ENCODE data around the gene C12orf42.

Gene C12orf42

DNA sequence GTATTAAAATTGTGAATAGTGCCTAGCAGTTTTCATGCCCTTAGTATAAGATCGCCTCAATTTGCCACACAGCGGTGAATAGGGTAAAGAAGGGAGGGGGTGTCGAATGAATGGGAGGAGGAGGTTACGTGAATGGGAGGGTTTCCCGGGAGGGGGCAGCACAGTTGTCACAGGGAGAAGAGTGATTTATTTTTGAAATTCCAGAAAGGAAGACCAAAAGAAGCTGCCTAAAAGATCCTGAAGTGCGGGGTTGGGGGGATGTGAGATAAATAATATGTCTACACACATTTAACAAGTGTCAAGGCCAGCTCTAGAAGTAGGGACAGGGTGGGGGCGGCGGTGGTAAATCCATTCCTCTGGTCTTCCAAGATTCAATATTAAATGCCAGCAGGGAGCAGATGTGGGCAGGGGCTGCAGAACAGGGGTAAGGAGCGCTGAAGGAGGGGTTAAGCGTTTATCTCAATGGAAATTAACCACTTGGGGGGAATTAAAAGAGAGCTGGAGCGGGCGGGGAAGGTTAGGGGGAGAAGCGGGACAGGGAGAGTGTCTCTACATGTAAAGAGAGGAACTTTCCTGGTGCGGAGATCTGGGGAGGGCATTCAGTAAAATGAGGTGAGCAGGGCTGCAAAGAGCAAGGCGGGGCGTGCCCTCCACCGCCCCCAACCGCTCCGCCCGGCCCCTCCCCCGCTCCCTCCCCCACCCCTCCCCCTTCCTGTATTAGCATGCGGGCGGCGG is 867 bp downstream of the C12orf42 start:
- TF ChIP-seq, protein P1, sequence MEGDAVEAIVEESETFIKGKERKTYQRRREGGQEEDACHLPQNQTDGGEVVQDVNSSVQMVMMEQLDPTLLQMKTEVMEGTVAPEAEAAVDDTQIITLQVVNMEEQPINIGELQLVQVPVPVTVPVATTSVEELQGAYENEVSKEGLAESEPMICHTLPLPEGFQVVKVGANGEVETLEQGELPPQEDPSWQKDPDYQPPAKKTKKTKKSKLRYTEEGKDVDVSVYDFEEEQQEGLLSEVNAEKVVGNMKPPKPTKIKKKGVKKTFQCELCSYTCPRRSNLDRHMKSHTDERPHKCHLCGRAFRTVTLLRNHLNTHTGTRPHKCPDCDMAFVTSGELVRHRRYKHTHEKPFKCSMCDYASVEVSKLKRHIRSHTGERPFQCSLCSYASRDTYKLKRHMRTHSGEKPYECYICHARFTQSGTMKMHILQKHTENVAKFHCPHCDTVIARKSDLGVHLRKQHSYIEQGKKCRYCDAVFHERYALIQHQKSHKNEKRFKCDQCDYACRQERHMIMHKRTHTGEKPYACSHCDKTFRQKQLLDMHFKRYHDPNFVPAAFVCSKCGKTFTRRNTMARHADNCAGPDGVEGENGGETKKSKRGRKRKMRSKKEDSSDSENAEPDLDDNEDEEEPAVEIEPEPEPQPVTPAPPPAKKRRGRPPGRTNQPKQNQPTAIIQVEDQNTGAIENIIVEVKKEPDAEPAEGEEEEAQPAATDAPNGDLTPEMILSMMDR (IDR thresholded peaks at IDR 0.05; ENCODE audit: extremely low read depth, missing control alignments): no peak
- DNase-seq (ENCODE audit: low spot score): no peak

DNA sequence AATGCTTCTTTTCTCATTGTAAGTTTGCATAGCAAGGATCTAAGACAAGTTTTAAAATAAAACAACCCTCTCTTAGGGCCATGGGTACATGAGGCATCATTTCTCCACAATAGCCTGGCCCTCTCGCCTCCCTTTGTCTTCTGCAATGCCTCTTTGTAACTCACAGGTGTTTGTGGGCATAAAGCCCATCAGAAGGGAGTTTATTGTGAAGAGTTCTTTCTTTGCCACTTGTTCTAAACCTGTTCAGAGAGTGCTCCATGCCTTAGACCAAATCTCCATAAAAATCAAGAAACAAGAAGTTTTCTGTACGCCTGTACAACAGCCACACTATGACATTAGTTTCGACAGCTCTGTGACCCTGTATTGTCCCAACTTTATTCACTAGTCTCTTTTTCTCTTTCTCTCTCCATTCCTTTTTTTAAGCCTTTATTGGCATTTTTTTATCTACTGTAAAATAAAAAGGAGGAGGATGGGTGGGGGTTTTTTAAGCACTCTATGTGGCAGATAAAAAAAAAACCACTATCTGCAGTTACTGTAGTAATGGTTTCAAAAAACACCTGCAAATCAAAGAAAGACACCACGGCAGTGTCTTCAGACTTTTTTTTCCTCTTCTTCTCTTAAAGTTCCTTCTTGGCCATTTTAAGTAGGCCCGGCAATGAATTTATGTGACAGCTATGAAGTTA is 1.6 kb downstream of the C12orf42 start:
- TF ChIP-seq, protein P1 (IDR thresholded peaks at IDR 0.05; ENCODE audit: extremely low read depth, missing control alignments): no peak
- no peak for DNase-seq (ENCODE audit: low spot score)

DNA sequence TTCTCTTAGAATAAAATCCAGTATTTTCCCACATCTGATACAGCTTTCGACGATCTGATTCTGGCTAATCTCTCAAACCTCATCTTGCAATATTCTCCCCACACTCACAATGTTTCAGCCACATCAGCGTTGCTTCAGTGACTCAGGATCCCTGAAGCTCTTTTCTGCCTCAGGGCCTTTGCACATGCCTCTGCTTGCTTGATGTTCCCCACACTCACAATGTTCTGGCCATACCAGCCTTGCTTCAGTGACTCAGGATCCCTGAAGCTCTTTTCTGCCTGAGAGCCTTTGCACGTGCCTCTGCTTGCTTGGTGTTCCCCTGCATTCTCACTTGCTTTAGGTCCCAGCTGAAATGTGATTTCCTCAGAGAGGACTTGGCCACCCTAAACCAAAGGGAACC is 2.6 kb downstream of the C12orf42 start:
- TF ChIP-seq, protein P1 (IDR thresholded peaks at IDR 0.05; ENCODE audit: extremely low read depth, missing control alignments): no peak

DNA sequence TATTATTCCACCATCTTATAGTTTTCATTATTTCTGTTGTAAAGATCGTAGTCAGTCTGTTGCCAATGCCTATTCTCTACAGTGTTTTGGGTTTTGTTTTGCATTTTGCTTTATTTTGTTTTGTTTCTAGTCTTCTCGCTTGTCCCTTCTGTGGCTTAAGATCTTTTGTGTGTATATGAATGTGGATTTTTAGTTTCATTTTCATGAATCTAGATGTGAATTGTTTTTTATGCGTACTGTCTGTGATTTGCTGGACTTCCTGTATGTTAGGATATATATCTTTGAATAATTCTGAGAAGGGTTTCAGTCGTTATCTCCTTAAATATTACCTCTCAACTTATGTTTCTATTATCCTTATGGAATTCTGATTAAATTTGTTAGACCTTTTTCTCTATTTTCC is 13.4 kb downstream of the C12orf42 start:
- TF ChIP-seq, protein P1 (IDR thresholded peaks at IDR 0.05; ENCODE audit: extremely low read depth, missing control alignments): no peak

More for the DNA sequence above, 2.6 kb downstream of the C12orf42 start:
- DNase-seq (ENCODE audit: low spot score): no peak

DNA sequence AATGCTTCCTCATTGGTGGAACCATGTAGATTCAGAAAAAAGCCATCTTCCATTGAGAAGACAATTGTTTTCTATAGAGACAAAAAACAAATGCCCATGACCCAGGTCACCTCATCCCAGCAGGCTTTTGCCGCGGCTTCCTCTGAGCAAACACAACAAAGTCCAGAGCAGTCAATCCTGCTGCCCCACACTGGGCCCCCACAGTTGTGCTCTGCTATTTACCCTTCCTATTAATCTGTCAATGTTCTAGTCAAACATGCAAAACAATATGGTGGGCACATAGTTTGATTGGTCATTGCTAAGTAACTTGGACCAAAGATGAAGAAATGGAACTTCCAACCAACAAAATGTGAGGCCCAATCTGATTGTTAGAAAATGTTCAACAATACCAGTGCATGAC is 20.7 kb downstream of the C12orf42 start:
- no peak for DNase-seq (ENCODE audit: low spot score)
- TF ChIP-seq, protein P1 (IDR thresholded peaks at IDR 0.05; ENCODE audit: extremely low read depth, missing control alignments): no peak

More for the DNA sequence above, 13.4 kb downstream of the C12orf42 start:
- no peak for DNase-seq (ENCODE audit: low spot score)

DNA sequence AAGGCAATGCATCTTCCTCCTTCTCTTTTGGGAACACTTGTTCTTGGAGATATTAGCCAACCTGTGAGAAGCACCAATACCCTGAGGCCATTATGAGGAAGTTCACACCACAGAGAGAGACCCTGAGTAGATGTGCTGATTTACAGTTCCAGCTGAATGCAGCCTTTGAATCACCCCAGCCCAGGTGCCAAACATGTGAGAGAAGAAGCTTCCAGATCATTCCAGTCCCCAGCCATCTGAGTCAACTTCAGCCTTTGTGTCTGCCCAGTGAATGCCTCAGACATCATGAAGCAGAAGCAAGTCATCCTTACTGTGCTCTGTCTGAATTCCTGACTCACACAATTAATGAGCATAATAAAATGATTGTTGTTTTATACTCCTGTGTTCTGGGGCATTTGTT is 25.1 kb downstream of the C12orf42 start:
- DNase-seq (ENCODE audit: low spot score): no peak

DNA sequence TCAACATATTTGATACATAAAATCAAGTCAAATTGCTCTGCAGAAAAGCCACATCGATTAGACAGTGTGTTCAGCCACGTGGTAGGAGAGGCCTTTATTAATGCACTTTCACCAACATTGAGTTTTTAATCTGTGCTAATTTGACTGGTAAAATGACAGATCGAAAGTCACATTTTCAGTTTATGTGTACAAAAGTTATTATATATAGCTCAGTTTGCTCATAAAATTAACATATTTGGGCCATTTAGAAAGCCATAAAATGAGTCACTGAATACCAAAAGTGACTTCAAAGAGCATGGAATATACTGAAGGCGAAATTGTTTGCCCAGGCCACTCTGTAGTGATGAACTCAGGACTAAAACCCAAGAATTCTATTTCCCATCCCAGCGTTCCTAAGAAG is 26.0 kb downstream of the C12orf42 start:
- TF ChIP-seq, protein P1 (IDR thresholded peaks at IDR 0.05; ENCODE audit: extremely low read depth, missing control alignments): no peak
- DNase-seq (ENCODE audit: low spot score): no peak

More for the DNA sequence above, 25.1 kb downstream of the C12orf42 start:
- TF ChIP-seq, protein P1 (IDR thresholded peaks at IDR 0.05; ENCODE audit: extremely low read depth, missing control alignments): no peak
